Liver (tissue), 9 donors: Measurements from ENCODE around the gene F2RL1. TPM values are rescaled to one million over a fixed set of nuclear protein-coding genes. Genes with fewer than 3 reads are reported as not detected.

Experiments
- DNase-seq: peaks from one replicate; pipeline ENCODE4 v3.0.0-alpha.2; 2017; ENCODE audit warnings: low spot score
- H3K27ac ChIP-seq, 2 donors: one replicate each; pipeline ENCODE4 v1.7.0; 2013; ENCODE audit warnings: inconsistent platforms in 2 of 2, low read length in 2 of 2, control low read depth in 1 of 2, low read depth in 1 of 2, mild to moderate bottlenecking in 1 of 2
- H3K27me3 ChIP-seq, 4 donors: one replicate each; pipeline versions ENCODE4 v1.6.1 to v1.7.0; 2013; ENCODE audit warnings: low read length in 3 of 4, inconsistent platforms in 1 of 4, mild to moderate bottlenecking in 1 of 4, moderate library complexity in 1 of 4; ENCODE audit not compliant: control insufficient read depth in 4 of 4, insufficient read depth in 4 of 4
- H3K36me3 ChIP-seq, 4 donors: one replicate each; pipeline versions ENCODE4 v1.6.1 to v1.7.0; 2013; ENCODE audit warnings: low read length in 3 of 4, mild to moderate bottlenecking in 3 of 4, low read depth in 1 of 4, moderate library complexity in 1 of 4; ENCODE audit not compliant: control insufficient read depth in 4 of 4, insufficient read depth in 3 of 4
- H3K4me1 ChIP-seq, 4 donors: one replicate each; pipeline versions ENCODE4 v1.6.1 to v1.7.0; 2013; ENCODE audit warnings: low read length in 3 of 4, mild to moderate bottlenecking in 3 of 4, moderate library complexity in 1 of 4; ENCODE audit not compliant: control insufficient read depth in 4 of 4, insufficient read depth in 4 of 4
- H3K4me3 ChIP-seq, 3 donors: one replicate each; pipeline versions ENCODE4 v1.6.1 to v1.7.0; 2013; ENCODE audit warnings: low read length in 3 of 3, control low read depth in 1 of 3, low read depth in 1 of 3, mild to moderate bottlenecking in 1 of 3
- H3K9ac ChIP-seq, 2 donors: one replicate each; pipeline ENCODE4 v1.7.0; 2013; ENCODE audit warnings: low read length in 2 of 2, mild to moderate bottlenecking in 2 of 2, moderate library complexity in 2 of 2, control low read depth in 1 of 2, low read depth in 1 of 2
- H3K9me3 ChIP-seq, 4 donors: one replicate each; pipeline versions ENCODE4 v1.6.1 to v1.7.0; 2013; ENCODE audit warnings: low read length in 3 of 4; ENCODE audit not compliant: control insufficient read depth in 4 of 4
- EGR1 ChIP-seq, 2 donors: IDR thresholded peaks; 2 replicates each; pipeline ENCODE4 v1.6.1; 2016 to 2018; ENCODE audit warnings: antibody characterized with exemption in 2 of 2, low read depth in 2 of 2
- FOXA1 ChIP-seq: IDR thresholded peaks from 2 replicates; pipeline ENCODE4 v1.6.1; 2016; ENCODE audit warnings: antibody characterized with exemption
- FOXA2 ChIP-seq: IDR thresholded peaks from 2 replicates; pipeline ENCODE4 v1.6.1; 2016; ENCODE audit warnings: antibody characterized with exemption
- GABPA ChIP-seq, 2 donors: IDR thresholded peaks in 1 of 2; conservative IDR thresholded peaks in 1 of 2; 2 replicates each; pipeline ENCODE4 v1.6.1; 2016; ENCODE audit warnings: antibody characterized with exemption in 2 of 2, mild to moderate bottlenecking in 1 of 2, moderate library complexity in 1 of 2
- HNF4A ChIP-seq, 2 donors: conservative IDR thresholded peaks; 2 replicates each; pipeline ENCODE4 v1.6.1; 2016; ENCODE audit warnings: antibody characterized with exemption in 2 of 2, mild to moderate bottlenecking in 2 of 2
- HNF4G ChIP-seq: IDR thresholded peaks from 2 replicates; pipeline ENCODE4 v1.6.1; 2016; ENCODE audit warnings: antibody characterized with exemption
- JUND ChIP-seq, 2 donors: IDR thresholded peaks; 2 replicates each; pipeline ENCODE4 v1.6.1; 2016; ENCODE audit warnings: antibody characterized with exemption in 2 of 2
- NR2F2 ChIP-seq: IDR thresholded peaks from 2 replicates; pipeline ENCODE4 v1.6.1; 2016; ENCODE audit warnings: antibody characterized with exemption
- RAD21 ChIP-seq, 2 donors: IDR thresholded peaks; 2 replicates each; pipeline ENCODE4 v1.6.1; 2016; ENCODE audit warnings: antibody characterized with exemption in 2 of 2, mild to moderate bottlenecking in 2 of 2
- RXRA ChIP-seq, 2 donors: IDR thresholded peaks; 2 replicates each; pipeline ENCODE4 v1.6.1; 2017 to 2018; ENCODE audit warnings: antibody characterized with exemption in 2 of 2, mild to moderate bottlenecking in 1 of 2
- SP1 ChIP-seq: IDR thresholded peaks from 2 replicates; pipeline ENCODE4 v1.6.1; 2018; ENCODE audit warnings: antibody characterized with exemption, mild to moderate bottlenecking
- TAF1 ChIP-seq: conservative IDR thresholded peaks from 2 replicates; pipeline ENCODE4 v1.6.1; 2016; ENCODE audit warnings: antibody characterized with exemption, mild to moderate bottlenecking
- YY1 ChIP-seq: IDR thresholded peaks from 2 replicates; pipeline ENCODE4 v1.6.1; 2016; ENCODE audit warnings: antibody characterized with exemption, mild to moderate bottlenecking
- WGBS: extraction: QIAGEN DNeasy Blood & Tissue Kit; methylation state at CpG from one replicate; pipeline ENCODE4 v1.1.7; 2013; 5-methylcytosine and 5-hydroxymethylcytosine counted together
- polyA plus RNA-seq, 2 donors: library from polyadenylated mRNA; stranded (reverse) in 1 of 2; unstranded in 1 of 2; fragments of 200-250 nt in 1 of 2; fragments of >200 nt in 1 of 2; fragmentation: Nextera tagmentation in 1 of 2; extraction: Ambion mirVana in 1 of 2; gene quantifications; one replicate each; pipeline versions ENCODE4 v1.2.1 to v1.2.3, GENCODE V29; 2013 to 2015
- total RNA-seq, 2 donors: library from RNA; depleted of rRNA; stranded (reverse); fragments of >200 nt; gene quantifications; one replicate each; pipeline ENCODE4 v1.2.3, GENCODE V29; 2014
- TF ChIP-seq, protein P1 (sequence below): IDR thresholded peaks from 2 replicates; pipeline ENCODE4 v1.6.1; 2016; ENCODE audit warnings: antibody characterized with exemption, mild to moderate bottlenecking
- TF ChIP-seq, protein P2 (sequence below): IDR thresholded peaks from 2 replicates; pipeline ENCODE4 v1.6.1; 2016; ENCODE audit warnings: antibody characterized with exemption
- TF ChIP-seq, protein P3 (sequence below): fragments of 150-350 bp; IDR thresholded peaks from 2 replicates; pipeline ENCODE4 v1.5.1; 2017; ENCODE audit warnings: improper control_type of control experiment, low read depth, low read length; ENCODE audit not compliant: missing input control
- TF ChIP-seq, protein P4 (sequence below): IDR thresholded peaks from 2 replicates; pipeline ENCODE4 v1.6.1; 2016; ENCODE audit warnings: antibody characterized with exemption
- TF ChIP-seq, protein P5 (sequence below): IDR thresholded peaks from 2 replicates; pipeline ENCODE4 v1.6.1; 2016; ENCODE audit warnings: antibody characterized with exemption
- donor health status: healthy.
- donor health status: healthy.
- donor health status: healthy.
- donor health status: healthy.
- donor health status: healthy.

F2RL1 gene
- total and polyA plus RNA-seq, 4 donors: 3.1 to 8.9 (median 5.7) TPM

DNA sequence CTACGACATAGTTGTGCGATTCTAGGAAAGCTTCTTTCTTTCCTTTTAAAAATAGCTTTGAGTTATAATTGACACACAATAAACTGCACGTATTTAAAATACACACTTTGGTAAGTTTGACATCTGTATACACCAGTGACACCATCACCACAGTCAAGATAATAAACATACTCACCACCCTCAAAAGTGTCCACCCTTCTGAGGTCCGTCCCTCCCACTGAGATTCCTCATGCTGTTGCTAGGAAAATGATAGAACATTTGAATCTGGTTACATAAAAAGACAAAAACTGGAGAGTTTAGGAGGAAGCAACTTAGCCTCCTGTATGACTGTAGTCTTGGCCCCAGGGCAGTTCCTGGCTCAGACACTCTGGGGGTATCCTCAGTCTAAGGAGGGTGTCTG is 48.2 kb downstream of the F2RL1 start:
- no peak for TF ChIP-seq TAF1
- TF ChIP-seq, protein P1, sequence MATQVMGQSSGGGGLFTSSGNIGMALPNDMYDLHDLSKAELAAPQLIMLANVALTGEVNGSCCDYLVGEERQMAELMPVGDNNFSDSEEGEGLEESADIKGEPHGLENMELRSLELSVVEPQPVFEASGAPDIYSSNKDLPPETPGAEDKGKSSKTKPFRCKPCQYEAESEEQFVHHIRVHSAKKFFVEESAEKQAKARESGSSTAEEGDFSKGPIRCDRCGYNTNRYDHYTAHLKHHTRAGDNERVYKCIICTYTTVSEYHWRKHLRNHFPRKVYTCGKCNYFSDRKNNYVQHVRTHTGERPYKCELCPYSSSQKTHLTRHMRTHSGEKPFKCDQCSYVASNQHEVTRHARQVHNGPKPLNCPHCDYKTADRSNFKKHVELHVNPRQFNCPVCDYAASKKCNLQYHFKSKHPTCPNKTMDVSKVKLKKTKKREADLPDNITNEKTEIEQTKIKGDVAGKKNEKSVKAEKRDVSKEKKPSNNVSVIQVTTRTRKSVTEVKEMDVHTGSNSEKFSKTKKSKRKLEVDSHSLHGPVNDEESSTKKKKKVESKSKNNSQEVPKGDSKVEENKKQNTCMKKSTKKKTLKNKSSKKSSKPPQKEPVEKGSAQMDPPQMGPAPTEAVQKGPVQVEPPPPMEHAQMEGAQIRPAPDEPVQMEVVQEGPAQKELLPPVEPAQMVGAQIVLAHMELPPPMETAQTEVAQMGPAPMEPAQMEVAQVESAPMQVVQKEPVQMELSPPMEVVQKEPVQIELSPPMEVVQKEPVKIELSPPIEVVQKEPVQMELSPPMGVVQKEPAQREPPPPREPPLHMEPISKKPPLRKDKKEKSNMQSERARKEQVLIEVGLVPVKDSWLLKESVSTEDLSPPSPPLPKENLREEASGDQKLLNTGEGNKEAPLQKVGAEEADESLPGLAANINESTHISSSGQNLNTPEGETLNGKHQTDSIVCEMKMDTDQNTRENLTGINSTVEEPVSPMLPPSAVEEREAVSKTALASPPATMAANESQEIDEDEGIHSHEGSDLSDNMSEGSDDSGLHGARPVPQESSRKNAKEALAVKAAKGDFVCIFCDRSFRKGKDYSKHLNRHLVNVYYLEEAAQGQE: no peak
- TF ChIP-seq YY1: no peak
- TF ChIP-seq, protein P2, sequence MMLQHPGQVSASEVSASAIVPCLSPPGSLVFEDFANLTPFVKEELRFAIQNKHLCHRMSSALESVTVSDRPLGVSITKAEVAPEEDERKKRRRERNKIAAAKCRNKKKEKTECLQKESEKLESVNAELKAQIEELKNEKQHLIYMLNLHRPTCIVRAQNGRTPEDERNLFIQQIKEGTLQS: no peak
- TF ChIP-seq, protein P3, sequence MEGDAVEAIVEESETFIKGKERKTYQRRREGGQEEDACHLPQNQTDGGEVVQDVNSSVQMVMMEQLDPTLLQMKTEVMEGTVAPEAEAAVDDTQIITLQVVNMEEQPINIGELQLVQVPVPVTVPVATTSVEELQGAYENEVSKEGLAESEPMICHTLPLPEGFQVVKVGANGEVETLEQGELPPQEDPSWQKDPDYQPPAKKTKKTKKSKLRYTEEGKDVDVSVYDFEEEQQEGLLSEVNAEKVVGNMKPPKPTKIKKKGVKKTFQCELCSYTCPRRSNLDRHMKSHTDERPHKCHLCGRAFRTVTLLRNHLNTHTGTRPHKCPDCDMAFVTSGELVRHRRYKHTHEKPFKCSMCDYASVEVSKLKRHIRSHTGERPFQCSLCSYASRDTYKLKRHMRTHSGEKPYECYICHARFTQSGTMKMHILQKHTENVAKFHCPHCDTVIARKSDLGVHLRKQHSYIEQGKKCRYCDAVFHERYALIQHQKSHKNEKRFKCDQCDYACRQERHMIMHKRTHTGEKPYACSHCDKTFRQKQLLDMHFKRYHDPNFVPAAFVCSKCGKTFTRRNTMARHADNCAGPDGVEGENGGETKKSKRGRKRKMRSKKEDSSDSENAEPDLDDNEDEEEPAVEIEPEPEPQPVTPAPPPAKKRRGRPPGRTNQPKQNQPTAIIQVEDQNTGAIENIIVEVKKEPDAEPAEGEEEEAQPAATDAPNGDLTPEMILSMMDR: no peak
- TF ChIP-seq FOXA2: no peak
- no peak for TF ChIP-seq HNF4G
- TF ChIP-seq, protein P4, sequence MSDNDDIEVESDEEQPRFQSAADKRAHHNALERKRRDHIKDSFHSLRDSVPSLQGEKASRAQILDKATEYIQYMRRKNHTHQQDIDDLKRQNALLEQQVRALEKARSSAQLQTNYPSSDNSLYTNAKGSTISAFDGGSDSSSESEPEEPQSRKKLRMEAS: no peak
- TF ChIP-seq JUND (IDR thresholded peaks at IDR 0.05): no peak
- TF ChIP-seq NR2F2: no peak
- TF ChIP-seq GABPA (IDR thresholded peaks at IDR 0.05 in 1 of 2, conservative IDR thresholded peaks at IDR 0.05 in 1 of 2): no peak
- no peak for TF ChIP-seq EGR1 (IDR thresholded peaks at IDR 0.05; ENCODE audit: low read depth in 2 of 2)
- TF ChIP-seq FOXA1: no peak
- TF ChIP-seq SP1: no peak
- TF ChIP-seq RAD21 (IDR thresholded peaks at IDR 0.05): no peak
- no peak for TF ChIP-seq RXRA (IDR thresholded peaks at IDR 0.05)
- no peak for TF ChIP-seq HNF4A (conservative IDR thresholded peaks at IDR 0.05)
- TF ChIP-seq, protein P5, sequence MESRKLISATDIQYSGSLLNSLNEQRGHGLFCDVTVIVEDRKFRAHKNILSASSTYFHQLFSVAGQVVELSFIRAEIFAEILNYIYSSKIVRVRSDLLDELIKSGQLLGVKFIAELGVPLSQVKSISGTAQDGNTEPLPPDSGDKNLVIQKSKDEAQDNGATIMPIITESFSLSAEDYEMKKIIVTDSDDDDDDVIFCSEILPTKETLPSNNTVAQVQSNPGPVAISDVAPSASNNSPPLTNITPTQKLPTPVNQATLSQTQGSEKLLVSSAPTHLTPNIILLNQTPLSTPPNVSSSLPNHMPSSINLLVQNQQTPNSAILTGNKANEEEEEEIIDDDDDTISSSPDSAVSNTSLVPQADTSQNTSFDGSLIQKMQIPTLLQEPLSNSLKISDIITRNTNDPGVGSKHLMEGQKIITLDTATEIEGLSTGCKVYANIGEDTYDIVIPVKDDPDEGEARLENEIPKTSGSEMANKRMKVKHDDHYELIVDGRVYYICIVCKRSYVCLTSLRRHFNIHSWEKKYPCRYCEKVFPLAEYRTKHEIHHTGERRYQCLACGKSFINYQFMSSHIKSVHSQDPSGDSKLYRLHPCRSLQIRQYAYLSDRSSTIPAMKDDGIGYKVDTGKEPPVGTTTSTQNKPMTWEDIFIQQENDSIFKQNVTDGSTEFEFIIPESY: no peak
- no peaks in the 10 kb centered on the region for H3K27me3 ChIP-seq
- peaks cover 0 to 2% (median 0%) of the 10 kb centered on the region in 4 donors for H3K4me1 ChIP-seq
- WGBS: 81% methylated on average over 4 of the region's 4 CpGs
- H3K9ac ChIP-seq: no peak overlapping the region
- no peak overlapping the region for H3K27ac ChIP-seq
- no peaks in the 10 kb centered on the region for H3K9me3 ChIP-seq
- no peak overlapping the region for H3K4me3 ChIP-seq
- DNase-seq: no peak
- no peaks in the 10 kb centered on the region for H3K36me3 ChIP-seq
